Prostate gland (tissue), 2 donors: Measurements from ENCODE around the gene UXS1. TPM values are rescaled to one million over a fixed set of nuclear protein-coding genes. Genes with fewer than 3 reads are reported as not detected.

Experiments used
- DNase-seq: peaks from one replicate; pipeline ENCODE4 v3.0.0-alpha.2; 2019; ENCODE audit warnings: low spot score
- H3K27ac ChIP-seq, 2 donors: fragments of 200-600 bp; sonication (generic); 2 replicates each; pipeline ENCODE4 v1.5.1; 2017 to 2019
- H3K27me3 ChIP-seq: fragments of 200-600 bp; sonication (generic); replicated peaks from 2 replicates; pipeline ENCODE4 v1.5.1; 2019; ENCODE audit not compliant: insufficient read depth
- H3K36me3 ChIP-seq, 2 donors: fragments of 200-600 bp; sonication (generic); 1 replicate in 1 of 2; 2 replicates in 1 of 2; pipeline versions ENCODE4 v1.5.1 to v1.8.1; 2017 to 2019
- H3K4me1 ChIP-seq: fragments of 200-600 bp; sonication (generic); replicated peaks from 2 replicates; pipeline ENCODE4 v1.5.1; 2019
- H3K4me3 ChIP-seq, 2 donors: fragments of 200-600 bp; sonication (generic); 2 replicates each; pipeline ENCODE4 v1.5.1; 2017 to 2019
- H3K9me3 ChIP-seq: fragments of 200-600 bp; sonication (generic); 2 replicates; pipeline ENCODE4 v1.5.1; 2017
- CTCF ChIP-seq, 4 experiments: fragments of 200-600 bp in 2 of 4; fragments of 450-650 bp in 2 of 4; sonication (generic) in 2 of 4; IDR thresholded peaks; 1 replicate in 3 of 4; 2 replicates in 1 of 4; pipeline ENCODE4 v1.5.1; 2016 to 2019; ENCODE audit warnings: antibody characterized with exemption in 4 of 4, mild to moderate bottlenecking in 2 of 4, moderate library complexity in 2 of 4
- POLR2A ChIP-seq: fragments of 450-650 bp; IDR thresholded peaks from one replicate; pipeline ENCODE4 v1.6.1; 2016; ENCODE audit warnings: antibody characterized with exemption, mild to moderate bottlenecking
- POLR2AphosphoS5 ChIP-seq: sonication (generic); formaldehyde crosslinking; IDR thresholded peaks from one replicate; pipeline ENCODE4 v1.6.1; 2017; ENCODE audit warnings: antibody characterized with exemption
- WGBS: methylation state at CpG from one replicate; pipeline ENCODE4 v1.1.5; 2018; 5-methylcytosine and 5-hydroxymethylcytosine counted together
- intact Hi-C: fragments of 100-400 bp; cut with DNase I; formaldehyde crosslinking; loops from one replicate; pipeline ENCODE4 v1.14.2; 2022
- total RNA-seq, 2 donors: library from RNA; depleted of rRNA; stranded (reverse); fragments of >200 nt; gene quantifications; one replicate each; pipeline ENCODE4 v1.1.0, GENCODE V29; 2016

The UXS1 gene
- total RNA-seq, 2 donors from 2014 or later: 30.7 to 54.8 TPM

DNA sequence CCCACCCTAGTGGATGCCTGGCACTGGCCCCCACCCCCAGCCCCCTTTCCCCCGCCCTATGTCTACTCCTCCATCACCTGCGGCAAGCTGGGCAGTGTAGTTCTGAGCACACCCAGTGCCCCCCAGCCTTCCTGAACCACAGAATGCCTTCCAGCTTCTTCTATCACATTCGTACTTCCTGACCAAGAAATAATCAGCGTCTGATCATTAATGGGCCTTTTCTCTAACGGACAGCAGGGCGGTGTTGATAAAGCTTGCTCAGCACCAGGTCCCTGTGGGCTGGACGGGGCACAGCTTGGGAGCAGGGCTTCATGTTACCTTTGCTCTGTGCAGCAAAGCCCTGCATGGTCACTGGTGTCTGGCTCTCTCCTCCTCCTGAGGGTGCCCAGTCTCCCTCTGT is 15.4 kb downstream of the UXS1 start:
- H3K27me3 ChIP-seq: no peaks in the 10 kb centered on the region
- TF ChIP-seq POLR2AphosphoS5 (no peak), POLR2A (no peak), CTCF (IDR thresholded peaks at IDR 0.05) (no peak)
- no peak for DNase-seq
- H3K27ac ChIP-seq: no peak overlapping the region
- no peaks in the 10 kb centered on the region for H3K9me3 ChIP-seq
- H3K36me3 ChIP-seq: no peaks in the 10 kb centered on the region
- H3K4me1 ChIP-seq: no peaks in the 10 kb centered on the region
- H3K4me3 ChIP-seq: no peak overlapping the region
- WGBS: 98% methylated on average over 7 of the region's 7 CpGs
- intact Hi-C loops: no loop called here

GRCh38 chr2:106177581-106177980 is 16.5 kb downstream of the UXS1 start:
- Histone ChIP-seq H3K36me3 (no peaks in the 10 kb centered on the region), H3K27me3 (no peaks in the 10 kb centered on the region), H3K4me1 (no peaks in the 10 kb centered on the region), H3K27ac (no peak overlapping the region), H3K9me3 (no peaks in the 10 kb centered on the region), H3K4me3 (no peak overlapping the region)
- WGBS: 99% methylated on average over 4 of the region's 4 CpGs
- TF ChIP-seq POLR2AphosphoS5: no peak
- no peak for TF ChIP-seq POLR2A
- no peak for TF ChIP-seq CTCF (IDR thresholded peaks at IDR 0.05)
- intact Hi-C loops: no loop called here
- no peak for DNase-seq

DNA sequence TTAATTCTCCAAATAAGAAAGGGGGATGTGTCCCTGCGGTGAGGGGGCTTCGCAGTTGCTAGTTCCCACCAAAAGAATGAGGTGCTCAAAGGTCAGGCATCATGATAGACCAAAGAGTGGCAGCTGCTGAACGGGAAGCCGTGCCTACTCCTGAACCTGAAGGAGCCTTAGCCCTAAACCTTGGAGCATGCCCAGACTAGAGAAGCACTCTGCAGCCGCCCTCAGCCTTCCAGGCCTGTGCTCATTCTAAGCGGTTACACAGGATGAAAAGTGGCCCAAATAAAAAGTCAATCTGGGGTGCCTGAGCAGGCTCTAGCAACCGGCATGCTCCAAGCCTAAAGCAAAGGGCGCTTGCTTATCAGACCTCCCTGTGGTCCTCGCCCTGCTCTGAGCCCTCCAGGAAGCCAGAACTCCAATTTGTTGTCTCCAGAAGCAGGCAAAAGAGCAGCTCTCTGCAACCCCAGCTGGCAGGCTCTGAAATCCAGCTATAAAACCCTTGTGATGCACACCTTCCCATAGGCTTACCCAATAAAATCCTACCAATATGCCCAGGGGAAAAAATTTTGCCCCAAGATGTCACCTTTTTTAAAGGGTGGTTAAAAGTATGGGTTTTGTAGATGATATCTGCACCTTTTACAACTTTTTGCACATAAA is 17.5 kb downstream of the UXS1 start:
- intact Hi-C loops: no loop called here
- WGBS: 46% methylated on average over 9 of the region's 9 CpGs
- no peak overlapping the region for H3K4me3 ChIP-seq
- no peaks in the 10 kb centered on the region for H3K9me3 ChIP-seq
- no peaks in the 10 kb centered on the region for H3K4me1 ChIP-seq
- no peak overlapping the region for H3K27ac ChIP-seq
- DNase-seq: no peak
- TF ChIP-seq CTCF (IDR thresholded peaks at IDR 0.05): no peak
- no peak for TF ChIP-seq POLR2A
- no peak for TF ChIP-seq POLR2AphosphoS5
- no peaks in the 10 kb centered on the region for H3K27me3 ChIP-seq
- H3K36me3 ChIP-seq: no peaks in the 10 kb centered on the region

DNA sequence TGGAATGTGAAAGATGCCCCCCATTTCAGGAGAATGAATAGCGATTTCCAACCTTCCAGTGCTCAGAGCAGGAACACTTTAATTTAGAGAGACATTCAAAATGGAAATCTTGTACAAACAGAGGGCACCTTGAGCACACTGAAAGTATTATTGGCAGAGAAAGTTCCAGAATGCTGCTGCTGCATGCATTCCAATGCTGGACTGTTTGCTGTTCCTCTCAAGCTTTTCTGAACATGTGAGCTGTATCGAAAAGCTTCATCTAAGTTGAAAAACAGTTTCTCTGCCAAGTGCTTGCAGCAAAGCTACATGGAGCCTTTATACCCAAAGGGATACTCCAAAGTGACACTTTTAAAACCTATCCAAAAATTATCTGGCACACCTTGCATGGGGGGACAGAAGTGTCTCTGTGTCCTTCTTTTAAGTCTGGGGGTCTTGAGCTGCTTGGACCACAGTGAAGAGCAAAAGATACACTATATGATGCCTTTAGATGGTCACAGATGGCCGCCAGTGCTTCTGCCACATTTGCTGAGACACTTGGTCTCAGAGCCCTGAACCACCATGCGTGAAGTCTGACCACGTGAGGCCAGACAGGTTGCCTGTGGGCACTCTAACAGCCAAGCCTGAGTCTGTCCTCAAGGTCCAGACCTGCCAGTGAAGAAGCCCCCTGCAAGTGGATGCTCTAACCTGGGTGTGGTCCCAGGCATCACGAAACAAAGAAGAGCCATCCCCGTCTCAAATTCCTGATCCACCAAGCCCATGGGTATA is 18.8 kb downstream of the UXS1 start:
- H3K9me3 ChIP-seq: no peaks in the 10 kb centered on the region
- no peaks in the 10 kb centered on the region for H3K4me1 ChIP-seq
- DNase-seq: no peak
- H3K27me3 ChIP-seq: no peaks in the 10 kb centered on the region
- H3K4me3 ChIP-seq: no peak overlapping the region
- no peaks in the 10 kb centered on the region for H3K36me3 ChIP-seq
- intact Hi-C loops: no loop called here
- peak overlapping the region in 1 of 2 donors; percentile 14 for H3K27ac ChIP-seq
- 83% methylated on average over 7 of the region's 7 CpGs for WGBS
- TF ChIP-seq POLR2AphosphoS5: peak; percentile 6
- TF ChIP-seq CTCF (IDR thresholded peaks at IDR 0.05): no peak
- no peak for TF ChIP-seq POLR2A

- peak overlapping the region in 1 of 2 donors; percentile 14 for H3K27ac ChIP-seq
- no peak overlapping the region for H3K4me3 ChIP-seq
- 60% methylated on average over 7 of the region's 7 CpGs for WGBS
- H3K4me1 ChIP-seq: no peaks in the 10 kb centered on the region
- no peaks in the 10 kb centered on the region for H3K36me3 ChIP-seq
- no peak for TF ChIP-seq CTCF (IDR thresholded peaks at IDR 0.05)
- no peak for TF ChIP-seq POLR2AphosphoS5
- TF ChIP-seq POLR2A: no peak
- no peaks in the 10 kb centered on the region for H3K27me3 ChIP-seq
- no peaks in the 10 kb centered on the region for H3K9me3 ChIP-seq
- DNase-seq: no peak
- intact Hi-C loops: no loop called here
Observed at GRCh38 chr2:106174056-106174455, 20.0 kb downstream of the UXS1 start.
